SKM-1 (cell line): ENCODE data around the gene PPP4C.
"Not testable (repeated sequence)": the region's sequence is repeated elsewhere in the genome, so short reads cannot be mapped to it uniquely, and the experiment has no call there.

Experiments used
- DNase-seq: peaks from one replicate; lab custom pipeline; 2025; ENCODE audit not compliant: unreplicated experiment; lab: John Stamatoyannopoulos, UW

PPP4C gene

GRCh38 chr16:30096105-30096861, 20.5 kb downstream of the PPP4C start, which contains the start of gene YPEL3:
YPEL3 (minus strand) TSS chr16:30096213; CDS start chr16:30095482, 731 bp downstream.
- no peak for DNase-seq

DNA sequence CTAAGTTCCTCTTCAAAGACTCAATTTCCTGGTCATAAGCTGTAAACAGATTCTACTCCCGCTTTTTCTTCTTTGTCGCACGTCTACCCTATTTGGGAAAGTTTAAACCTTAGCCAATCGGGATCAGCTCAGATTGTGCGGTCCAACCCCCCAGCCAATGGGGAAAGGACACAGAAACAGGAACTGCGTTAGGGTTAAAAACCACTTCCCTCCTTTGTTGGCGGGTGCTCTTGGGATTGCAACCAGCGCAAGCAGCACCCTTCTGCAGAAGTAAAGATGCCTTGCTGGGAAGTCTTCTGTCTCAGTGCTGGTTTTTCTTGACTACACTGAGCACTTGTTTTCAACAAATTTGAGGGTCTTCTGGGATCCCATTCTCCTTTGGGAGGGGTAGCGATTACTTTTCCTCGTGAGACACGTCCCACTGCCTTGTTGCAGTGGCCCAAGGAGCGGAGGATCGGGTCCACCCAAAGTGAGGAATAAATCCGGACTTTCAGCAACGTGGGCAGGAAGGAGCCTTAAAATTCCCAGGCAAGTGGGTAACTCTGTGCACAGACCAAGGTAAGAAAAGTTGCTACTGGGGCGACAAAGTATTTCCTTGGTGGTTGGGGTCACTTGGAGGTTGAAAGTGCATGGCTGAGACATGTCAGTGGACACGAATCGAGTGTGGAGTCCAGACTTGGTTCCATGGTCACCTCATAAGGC, 21.2 kb downstream of the PPP4C start:
- DNase-seq: peak; percentile 97

GRCh38 chr16:30104090-30104489, 28.3 kb downstream of the PPP4C start:
- no peak for DNase-seq

DNA sequence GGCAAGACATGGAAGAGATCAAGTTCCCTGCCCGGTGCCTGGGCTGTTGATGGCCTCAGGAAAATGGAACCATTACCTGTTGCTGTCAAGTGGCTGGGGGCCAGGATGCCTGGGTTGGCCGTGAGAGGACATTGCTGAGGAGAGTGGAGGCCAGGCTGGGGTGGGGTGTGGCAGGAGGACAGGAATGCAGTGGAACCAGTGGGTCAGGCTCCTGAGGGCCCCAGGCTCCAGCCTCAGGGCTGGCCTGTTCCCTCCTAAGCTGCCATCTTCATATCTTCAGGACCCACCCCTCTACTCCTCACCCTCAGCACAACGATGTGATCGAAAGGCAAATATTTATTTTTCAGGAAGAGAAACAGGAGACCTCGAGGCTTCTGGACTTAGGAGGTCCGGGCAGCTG, 28.7 kb downstream of the PPP4C start:
- no peak for DNase-seq

- DNase-seq: no peak
Observed at GRCh38 chr16:30108059-30108850, 32.5 kb downstream of the PPP4C start.

- no peak for DNase-seq
Observed at GRCh38 chr16:30110661-30111060, 34.9 kb downstream of the PPP4C start.

DNA sequence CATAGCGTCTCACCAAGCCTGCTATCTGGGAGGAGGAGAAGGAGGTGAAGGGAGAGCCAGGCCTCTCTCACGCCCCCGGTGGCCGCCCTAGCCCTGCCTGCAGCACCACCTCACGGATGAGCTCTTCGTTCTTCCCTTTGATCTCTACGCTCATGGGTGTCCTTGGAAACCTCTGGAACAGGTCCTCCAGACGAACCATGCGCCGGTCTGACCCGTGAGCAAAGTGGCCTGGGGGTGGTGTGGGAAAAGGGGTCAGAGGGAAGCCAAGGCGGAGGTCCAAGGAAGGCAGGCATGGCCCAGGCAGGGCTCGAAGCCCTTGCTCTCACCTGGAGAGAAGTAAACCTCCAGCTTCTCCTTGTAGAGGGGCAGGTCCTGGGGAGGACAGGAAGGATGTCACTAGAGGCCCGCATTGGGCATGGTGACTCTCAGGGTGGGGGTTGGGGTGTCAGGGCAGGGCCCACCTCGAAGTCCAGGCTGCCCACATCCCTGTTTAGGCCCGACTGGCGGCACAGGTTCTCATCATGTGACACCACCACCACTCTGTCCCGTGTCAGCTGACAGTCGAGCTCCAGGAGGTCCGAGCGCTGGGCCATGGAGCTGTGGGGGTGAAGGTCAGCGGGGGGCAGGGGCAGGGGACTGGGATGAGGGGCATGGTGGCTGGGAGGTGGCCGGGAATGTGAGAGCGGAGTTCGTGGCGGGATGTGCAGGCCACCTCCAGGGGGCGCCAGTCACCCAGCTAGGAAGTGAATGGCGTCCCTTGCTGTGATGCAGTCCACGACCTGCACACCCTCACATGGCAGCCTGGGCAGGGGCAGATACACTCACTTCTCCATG, 36.6 kb downstream of the PPP4C start:
- peak; percentile 60 for DNase-seq

GRCh38 chr16:30113031-30113710, 37.4 kb downstream of the PPP4C start, which contains the start of gene GDPD3:
GDPD3 (minus strand) TSS chr16:30113537; CDS start chr16:30113478, 59 bp downstream.
- DNase-seq: no peak

- DNase-seq: no peak
Observed at GRCh38 chr16:30113711-30114333, 38.0 kb downstream of the PPP4C start.

- DNase-seq: no peak
Observed at GRCh38 chr16:30114411-30114810, 38.6 kb downstream of the PPP4C start.

DNA sequence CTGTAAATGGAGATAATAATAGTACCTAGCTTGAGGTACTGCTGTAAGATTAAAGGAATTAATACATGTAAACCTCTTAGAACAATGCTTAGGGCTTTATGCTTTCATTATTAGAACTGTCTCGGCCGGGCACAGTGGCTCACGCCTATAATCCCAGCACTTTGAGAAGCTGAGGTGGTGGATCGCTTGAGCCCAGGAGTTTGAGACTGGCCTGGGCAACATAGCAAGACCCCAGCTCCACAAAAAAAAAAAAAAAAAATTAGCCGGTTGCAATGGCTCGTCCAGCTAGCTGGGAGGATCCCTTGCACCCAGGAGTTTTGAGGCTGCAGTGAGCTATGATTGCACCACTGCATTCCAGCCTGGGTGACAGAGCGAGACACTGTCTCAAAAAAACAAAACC, 39.0 kb downstream of the PPP4C start:
- DNase-seq: not testable (repeated sequence)

- DNase-seq: no peak
Observed at GRCh38 chr16:30115238-30115637, 39.4 kb downstream of the PPP4C start.

GRCh38 chr16:30116291-30117207, 40.8 kb downstream of the PPP4C start:
- no peak for DNase-seq

- no peak for DNase-seq
Observed at GRCh38 chr16:30117768-30118167, 42.0 kb downstream of the PPP4C start.

DNA sequence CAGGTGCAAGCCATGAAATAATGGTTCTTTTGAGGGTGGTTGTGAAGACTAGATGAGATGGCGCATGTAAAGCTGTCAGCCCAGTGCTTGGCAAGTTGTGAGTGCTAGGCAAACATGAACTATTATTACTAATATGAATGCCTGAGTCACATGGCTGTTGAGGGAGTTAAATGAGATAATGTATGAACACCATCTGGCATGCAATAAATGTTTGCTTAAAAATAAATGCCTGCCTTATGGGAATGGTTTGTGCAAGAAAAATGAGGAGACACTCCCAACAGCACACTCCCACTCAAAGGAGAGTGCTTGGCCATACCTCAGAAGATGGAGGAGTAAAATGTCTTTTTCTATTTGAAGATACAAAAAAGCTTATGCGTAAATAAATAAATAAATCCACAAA, 43.6 kb downstream of the PPP4C start:
- no peak for DNase-seq

DNA sequence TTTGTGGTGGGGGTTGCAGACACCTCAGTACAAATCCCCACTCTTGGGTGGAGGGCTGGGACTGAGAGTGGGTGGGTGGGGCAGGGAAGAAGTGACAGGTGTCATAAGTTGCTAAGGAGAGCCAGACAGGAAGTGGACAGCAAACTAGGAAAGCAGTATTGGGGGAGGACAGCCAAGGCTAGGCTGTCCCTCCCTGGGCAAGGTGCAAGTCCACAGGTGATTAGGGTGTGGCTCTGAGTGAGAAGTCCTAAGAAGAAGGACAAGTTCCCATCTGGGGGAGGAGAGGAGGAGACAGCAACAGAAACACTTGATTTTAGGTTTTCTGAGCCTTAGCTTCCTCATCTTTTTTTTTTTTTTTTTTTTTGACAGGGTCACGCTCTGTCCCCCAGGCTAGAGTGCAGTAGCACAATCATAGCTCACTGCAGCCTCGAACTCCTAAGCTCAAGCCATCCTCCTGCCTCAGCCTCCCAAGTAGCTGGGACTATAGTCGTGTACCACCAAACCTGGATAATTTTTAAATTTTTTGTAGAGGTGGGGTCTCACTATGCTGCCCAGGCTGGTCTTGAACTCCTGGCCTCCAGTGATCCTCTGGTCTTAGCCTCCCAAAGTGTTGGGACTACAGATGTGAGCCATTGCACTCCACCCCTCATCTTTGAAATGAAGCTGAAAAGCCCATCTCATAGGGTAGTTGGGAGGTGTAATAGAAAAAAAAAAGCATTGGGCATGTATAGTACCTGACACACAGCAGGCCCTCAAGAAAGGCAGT, 44.7 kb downstream of the PPP4C start:
- no peak for DNase-seq

GRCh38 chr16:30121741-30122571, 46.2 kb downstream of the PPP4C start:
- no peak for DNase-seq
